K562 treated with DMSO at 1 percent for 48 hours (cell line): ENCODE measurements around the gene GAGE2A. TPM values are rescaled to one million over a fixed set of nuclear protein-coding genes. Genes with fewer than 3 reads are reported as not detected.

Experiments used
- total RNA-seq: library from RNA; unstranded; fragments of 300-600 nt; gene quantifications from 2 replicates; pipeline ENCODE4 v1.2.3, GENCODE V29; 2022; ENCODE audit warnings: low replicate concordance; ENCODE audit errors: extremely low read depth

Gene GAGE2A, protein sequence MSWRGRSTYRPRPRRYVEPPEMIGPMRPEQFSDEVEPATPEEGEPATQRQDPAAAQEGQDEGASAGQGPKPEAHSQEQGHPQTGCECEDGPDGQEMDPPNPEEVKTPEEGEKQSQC
- total RNA-seq, result not detected in 2 replicates

DNA sequence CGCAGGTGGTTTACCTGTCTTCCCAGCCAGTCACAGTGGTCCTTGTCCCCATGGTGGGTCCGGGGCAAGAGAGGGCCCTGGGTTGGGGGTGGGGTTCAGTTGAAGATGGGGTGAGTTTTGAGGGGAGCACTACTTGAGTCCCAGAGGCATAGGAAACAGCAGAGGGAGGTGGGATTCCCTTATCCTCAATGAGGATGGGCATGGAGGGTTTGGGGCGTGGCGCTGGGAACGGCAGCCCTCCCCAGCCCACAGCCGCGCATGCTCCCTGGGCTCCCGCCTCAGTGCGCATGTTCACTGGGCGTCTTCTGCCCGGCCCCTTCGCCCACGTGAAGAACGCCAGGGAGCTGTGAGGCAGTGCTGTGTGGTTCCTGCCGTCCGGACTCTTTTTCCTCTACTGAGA, at the start of gene GAGE2A:
GAGE2A (plus strand) TSS at position 301 of the 400 bp plus-strand sequence. CDS start 1,155 bp downstream, outside the sequence.

DNA sequence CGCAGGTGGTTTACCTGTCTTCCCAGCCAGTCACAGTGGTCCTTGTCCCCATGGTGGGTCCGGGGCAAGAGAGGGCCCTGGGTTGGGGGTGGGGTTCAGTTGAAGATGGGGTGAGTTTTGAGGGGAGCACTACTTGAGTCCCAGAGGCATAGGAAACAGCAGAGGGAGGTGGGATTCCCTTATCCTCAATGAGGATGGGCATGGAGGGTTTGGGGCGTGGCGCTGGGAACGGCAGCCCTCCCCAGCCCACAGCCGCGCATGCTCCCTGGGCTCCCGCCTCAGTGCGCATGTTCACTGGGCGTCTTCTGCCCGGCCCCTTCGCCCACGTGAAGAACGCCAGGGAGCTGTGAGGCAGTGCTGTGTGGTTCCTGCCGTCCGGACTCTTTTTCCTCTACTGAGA, 47.9 kb upstream of the GAGE2A start, which contains the start of gene GAGE12D:
GAGE12D (plus strand) TSS at position 301 of the 400 bp plus-strand sequence. CDS start 1,155 bp downstream, outside the sequence.

DNA sequence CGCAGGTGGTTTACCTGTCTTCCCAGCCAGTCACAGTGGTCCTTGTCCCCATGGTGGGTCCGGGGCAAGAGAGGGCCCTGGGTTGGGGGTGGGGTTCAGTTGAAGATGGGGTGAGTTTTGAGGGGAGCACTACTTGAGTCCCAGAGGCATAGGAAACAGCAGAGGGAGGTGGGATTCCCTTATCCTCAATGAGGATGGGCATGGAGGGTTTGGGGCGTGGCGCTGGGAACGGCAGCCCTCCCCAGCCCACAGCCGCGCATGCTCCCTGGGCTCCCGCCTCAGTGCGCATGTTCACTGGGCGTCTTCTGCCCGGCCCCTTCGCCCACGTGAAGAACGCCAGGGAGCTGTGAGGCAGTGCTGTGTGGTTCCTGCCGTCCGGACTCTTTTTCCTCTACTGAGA, 38.3 kb upstream of the GAGE2A start, which contains the start of gene GAGE12E:
GAGE12E (plus strand) TSS at position 301 of the 400 bp plus-strand sequence. CDS start 1,155 bp downstream, outside the sequence.

DNA sequence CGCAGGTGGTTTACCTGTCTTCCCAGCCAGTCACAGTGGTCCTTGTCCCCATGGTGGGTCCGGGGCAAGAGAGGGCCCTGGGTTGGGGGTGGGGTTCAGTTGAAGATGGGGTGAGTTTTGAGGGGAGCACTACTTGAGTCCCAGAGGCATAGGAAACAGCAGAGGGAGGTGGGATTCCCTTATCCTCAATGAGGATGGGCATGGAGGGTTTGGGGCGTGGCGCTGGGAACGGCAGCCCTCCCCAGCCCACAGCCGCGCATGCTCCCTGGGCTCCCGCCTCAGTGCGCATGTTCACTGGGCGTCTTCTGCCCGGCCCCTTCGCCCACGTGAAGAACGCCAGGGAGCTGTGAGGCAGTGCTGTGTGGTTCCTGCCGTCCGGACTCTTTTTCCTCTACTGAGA, 28.8 kb upstream of the GAGE2A start, which contains the start of gene GAGE12F:
GAGE12F (plus strand) TSS at position 301 of the 400 bp plus-strand sequence. CDS start 1,155 bp downstream, outside the sequence.

DNA sequence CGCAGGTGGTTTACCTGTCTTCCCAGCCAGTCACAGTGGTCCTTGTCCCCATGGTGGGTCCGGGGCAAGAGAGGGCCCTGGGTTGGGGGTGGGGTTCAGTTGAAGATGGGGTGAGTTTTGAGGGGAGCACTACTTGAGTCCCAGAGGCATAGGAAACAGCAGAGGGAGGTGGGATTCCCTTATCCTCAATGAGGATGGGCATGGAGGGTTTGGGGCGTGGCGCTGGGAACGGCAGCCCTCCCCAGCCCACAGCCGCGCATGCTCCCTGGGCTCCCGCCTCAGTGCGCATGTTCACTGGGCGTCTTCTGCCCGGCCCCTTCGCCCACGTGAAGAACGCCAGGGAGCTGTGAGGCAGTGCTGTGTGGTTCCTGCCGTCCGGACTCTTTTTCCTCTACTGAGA, 19.2 kb upstream of the GAGE2A start, which contains the start of gene GAGE12G:
GAGE12G (plus strand) TSS at position 301 of the 400 bp plus-strand sequence. CDS start 1,155 bp downstream, outside the sequence.

DNA sequence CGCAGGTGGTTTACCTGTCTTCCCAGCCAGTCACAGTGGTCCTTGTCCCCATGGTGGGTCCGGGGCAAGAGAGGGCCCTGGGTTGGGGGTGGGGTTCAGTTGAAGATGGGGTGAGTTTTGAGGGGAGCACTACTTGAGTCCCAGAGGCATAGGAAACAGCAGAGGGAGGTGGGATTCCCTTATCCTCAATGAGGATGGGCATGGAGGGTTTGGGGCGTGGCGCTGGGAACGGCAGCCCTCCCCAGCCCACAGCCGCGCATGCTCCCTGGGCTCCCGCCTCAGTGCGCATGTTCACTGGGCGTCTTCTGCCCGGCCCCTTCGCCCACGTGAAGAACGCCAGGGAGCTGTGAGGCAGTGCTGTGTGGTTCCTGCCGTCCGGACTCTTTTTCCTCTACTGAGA, 9.6 kb upstream of the GAGE2A start, which contains the start of gene GAGE12H:
GAGE12H (plus strand) TSS at position 301 of the 400 bp plus-strand sequence. CDS start 1,155 bp downstream, outside the sequence.

DNA sequence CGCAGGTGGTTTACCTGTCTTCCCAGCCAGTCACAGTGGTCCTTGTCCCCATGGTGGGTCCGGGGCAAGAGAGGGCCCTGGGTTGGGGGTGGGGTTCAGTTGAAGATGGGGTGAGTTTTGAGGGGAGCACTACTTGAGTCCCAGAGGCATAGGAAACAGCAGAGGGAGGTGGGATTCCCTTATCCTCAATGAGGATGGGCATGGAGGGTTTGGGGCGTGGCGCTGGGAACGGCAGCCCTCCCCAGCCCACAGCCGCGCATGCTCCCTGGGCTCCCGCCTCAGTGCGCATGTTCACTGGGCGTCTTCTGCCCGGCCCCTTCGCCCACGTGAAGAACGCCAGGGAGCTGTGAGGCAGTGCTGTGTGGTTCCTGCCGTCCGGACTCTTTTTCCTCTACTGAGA, 9.4 kb downstream of the GAGE2A start, which contains the start of gene GAGE1:
GAGE1 (plus strand) TSS at position 301 of the 400 bp plus-strand sequence. CDS start 1,155 bp downstream, outside the sequence.

Other genes starting within 250 kb of the GAGE2A start
- gene GAGE12C, start 57.3 kb upstream of the GAGE2A start, total RNA-seq, result not detected in 2 replicates
- gene GAGE12D, start 47.8 kb upstream of the GAGE2A start, total RNA-seq, result not detected in 2 replicates
- not detected in 2 replicates for gene GAGE12E, start 38.2 kb upstream of the GAGE2A start, total RNA-seq
- not detected in 2 replicates for gene GAGE12F, start 28.7 kb upstream of the GAGE2A start, total RNA-seq
- not detected in 2 replicates for gene GAGE12G, start 19.1 kb upstream of the GAGE2A start, total RNA-seq
- not detected in 2 replicates for gene GAGE12H, start 9.5 kb upstream of the GAGE2A start, total RNA-seq
- gene GAGE1, start 9.5 kb downstream of the GAGE2A start, total RNA-seq, result not detected in 2 replicates
- gene PAGE1, start 106.5 kb downstream of the GAGE2A start, total RNA-seq, result not detected in 2 replicates
- not detected in 2 replicates for gene PAGE4, start 239.8 kb downstream of the GAGE2A start, total RNA-seq